ENCODE measurements around the gene CPSF4L. TPM values are rescaled to one million over a fixed set of nuclear protein-coding genes. Genes with fewer than 3 reads are reported as not detected.
A peak's percentile ranks its signal among the peaks of the same experiment; 100 is the strongest.

CPSF4L gene
- total and polyA plus RNA-seq, 2 of the 13 experiments (the other 11 are each of a cell fraction or from before 2014, with no cell fraction given), result 0.73 to 1.6 TPM

DNA sequence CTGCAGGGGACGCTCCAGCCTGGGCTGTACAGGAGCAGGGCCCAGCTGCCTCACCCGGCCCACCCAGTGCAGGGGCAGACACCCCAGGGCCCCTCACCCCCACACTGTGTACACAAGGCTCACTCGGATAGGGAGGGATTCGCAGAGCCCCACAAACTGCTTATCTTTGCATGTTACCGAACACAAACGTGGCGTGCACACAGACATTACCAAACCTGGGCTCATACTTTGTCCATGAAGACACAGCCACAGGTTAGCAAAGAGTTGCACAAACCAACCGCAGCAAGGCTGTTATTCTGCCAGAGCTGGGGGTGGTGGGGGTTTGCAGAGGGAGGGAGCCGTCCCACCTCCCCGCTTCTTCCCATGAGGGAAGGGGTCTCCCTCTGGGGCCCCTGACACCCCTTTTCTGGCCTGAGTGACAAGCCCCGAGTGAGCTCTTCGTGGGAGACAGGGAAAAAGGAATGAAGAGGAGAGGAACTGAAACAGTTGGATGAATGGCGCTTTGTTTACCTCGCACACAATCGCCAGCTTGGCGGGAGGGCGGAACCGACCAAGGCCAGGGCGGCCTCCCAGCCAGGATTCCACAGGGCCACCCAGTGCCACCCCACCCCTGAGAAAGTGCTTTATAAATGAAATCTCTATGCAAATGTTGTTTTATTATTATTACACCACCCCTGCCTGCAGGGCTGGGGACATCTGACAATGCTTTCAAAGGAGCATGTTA lies 434 bp upstream of the CPSF4L start (continued):
- TF ChIP-seq ZNF460 (CRISPR knock-in tag; IDR thresholded peaks at IDR 0.05; ENCODE audit: borderline replicate concordance) (no peak), ZNF670 (CRISPR knock-in tag; IDR thresholded peaks at IDR 0.05; ENCODE audit: borderline replicate concordance) (no peak; the same call in none of the 2 replicates), ZSCAN12 (CRISPR knock-in tag; IDR thresholded peaks at IDR 0.05) (no peak), ZNF619 (CRISPR knock-in tag; IDR thresholded peaks at IDR 0.05) (peak; percentile 88), ATF7 (IDR thresholded peaks at IDR 0.05) (no peak), ATF7 (CRISPR knock-in tag; IDR thresholded peaks at IDR 0.05) (peak; percentile 82), GATA4 (IDR thresholded peaks at IDR 0.05; ENCODE audit: borderline replicate concordance, low read depth) (peak; percentile 20; the same call in 1 of the 2 replicates), ZKSCAN1 (IDR thresholded peaks at IDR 0.05; ENCODE audit: low read length) (no peak), ZNF3 (CRISPR knock-in tag; IDR thresholded peaks at IDR 0.05) (no peak), ZNF260 (CRISPR knock-in tag; IDR thresholded peaks at IDR 0.05; ENCODE audit: borderline replicate concordance, low read depth) (no peak), ZFAT (CRISPR knock-in tag; conservative IDR thresholded peaks at IDR 0.05) (no peak), ZNF138 (CRISPR knock-in tag; IDR thresholded peaks at IDR 0.05; ENCODE audit: low read depth) (no peak), MED8 (CRISPR knock-in tag; IDR thresholded peaks at IDR 0.05; ENCODE audit: insufficient replicate concordance) (peak; percentile 51), ZNF337 (CRISPR knock-in tag; IDR thresholded peaks at IDR 0.05; ENCODE audit: borderline replicate concordance, low read depth) (no peak), FOXC1 (CRISPR knock-in tag; IDR thresholded peaks at IDR 0.05; ENCODE audit: borderline replicate concordance) (peak; percentile 84), PHF20 (CRISPR knock-in tag; IDR thresholded peaks at IDR 0.05) (peak; percentile 59)
- TF ChIP-seq, protein P1, sequence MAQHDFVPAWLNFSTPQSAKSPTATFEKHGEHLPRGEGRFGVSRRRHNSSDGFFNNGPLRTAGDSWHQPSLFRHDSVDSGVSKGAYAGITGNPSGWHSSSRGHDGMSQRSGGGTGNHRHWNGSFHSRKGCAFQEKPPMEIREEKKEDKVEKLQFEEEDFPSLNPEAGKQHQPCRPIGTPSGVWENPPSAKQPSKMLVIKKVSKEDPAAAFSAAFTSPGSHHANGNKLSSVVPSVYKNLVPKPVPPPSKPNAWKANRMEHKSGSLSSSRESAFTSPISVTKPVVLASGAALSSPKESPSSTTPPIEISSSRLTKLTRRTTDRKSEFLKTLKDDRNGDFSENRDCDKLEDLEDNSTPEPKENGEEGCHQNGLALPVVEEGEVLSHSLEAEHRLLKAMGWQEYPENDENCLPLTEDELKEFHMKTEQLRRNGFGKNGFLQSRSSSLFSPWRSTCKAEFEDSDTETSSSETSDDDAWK (CRISPR knock-in tag; IDR thresholded peaks at IDR 0.05), result no peak
- TF ChIP-seq, protein P2, sequence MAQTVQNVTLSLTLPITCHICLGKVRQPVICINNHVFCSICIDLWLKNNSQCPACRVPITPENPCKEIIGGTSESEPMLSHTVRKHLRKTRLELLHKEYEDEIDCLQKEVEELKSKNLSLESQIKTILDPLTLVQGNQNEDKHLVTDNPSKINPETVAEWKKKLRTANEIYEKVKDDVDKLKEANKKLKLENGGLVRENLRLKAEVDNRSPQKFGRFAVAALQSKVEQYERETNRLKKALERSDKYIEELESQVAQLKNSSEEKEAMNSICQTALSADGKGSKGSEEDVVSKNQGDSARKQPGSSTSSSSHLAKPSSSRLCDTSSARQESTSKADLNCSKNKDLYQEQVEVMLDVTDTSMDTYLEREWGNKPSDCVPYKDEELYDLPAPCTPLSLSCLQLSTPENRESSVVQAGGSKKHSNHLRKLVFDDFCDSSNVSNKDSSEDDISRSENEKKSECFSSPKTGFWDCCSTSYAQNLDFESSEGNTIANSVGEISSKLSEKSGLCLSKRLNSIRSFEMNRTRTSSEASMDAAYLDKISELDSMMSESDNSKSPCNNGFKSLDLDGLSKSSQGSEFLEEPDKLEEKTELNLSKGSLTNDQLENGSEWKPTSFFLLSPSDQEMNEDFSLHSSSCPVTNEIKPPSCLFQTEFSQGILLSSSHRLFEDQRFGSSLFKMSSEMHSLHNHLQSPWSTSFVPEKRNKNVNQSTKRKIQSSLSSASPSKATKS (CRISPR knock-in tag; IDR thresholded peaks at IDR 0.05), result no peak
- TF ChIP-seq, protein P3, sequence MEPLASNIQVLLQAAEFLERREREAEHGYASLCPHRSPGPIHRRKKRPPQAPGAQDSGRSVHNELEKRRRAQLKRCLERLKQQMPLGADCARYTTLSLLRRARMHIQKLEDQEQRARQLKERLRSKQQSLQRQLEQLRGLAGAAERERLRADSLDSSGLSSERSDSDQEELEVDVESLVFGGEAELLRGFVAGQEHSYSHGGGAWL (CRISPR knock-in tag; IDR thresholded peaks at IDR 0.05), result peak; percentile 50; the same call in 1 of the 2 replicates
- TF ChIP-seq, protein P4, sequence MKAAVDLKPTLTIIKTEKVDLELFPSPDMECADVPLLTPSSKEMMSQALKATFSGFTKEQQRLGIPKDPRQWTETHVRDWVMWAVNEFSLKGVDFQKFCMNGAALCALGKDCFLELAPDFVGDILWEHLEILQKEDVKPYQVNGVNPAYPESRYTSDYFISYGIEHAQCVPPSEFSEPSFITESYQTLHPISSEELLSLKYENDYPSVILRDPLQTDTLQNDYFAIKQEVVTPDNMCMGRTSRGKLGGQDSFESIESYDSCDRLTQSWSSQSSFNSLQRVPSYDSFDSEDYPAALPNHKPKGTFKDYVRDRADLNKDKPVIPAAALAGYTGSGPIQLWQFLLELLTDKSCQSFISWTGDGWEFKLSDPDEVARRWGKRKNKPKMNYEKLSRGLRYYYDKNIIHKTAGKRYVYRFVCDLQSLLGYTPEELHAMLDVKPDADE (CRISPR knock-in tag; IDR thresholded peaks at IDR 0.05), result 0 out of 2 replicates have a peak, but pooled peaks have one; percentile 22

Data from HepG2 (cell line).